ENCODE results near the gene EEIG2. TPM values are rescaled to one million over a fixed set of nuclear protein-coding genes. Genes with fewer than 3 reads are reported as not detected.
A peak's percentile ranks its signal among the peaks of the same experiment; 100 is the strongest.

The EEIG2 gene
- total and polyA plus RNA-seq, 9 of the 15 experiments (the other 6 are each of a cell fraction or from before 2014, with no cell fraction given): 6.1 to 26.9 (median 15.2) TPM

DNA sequence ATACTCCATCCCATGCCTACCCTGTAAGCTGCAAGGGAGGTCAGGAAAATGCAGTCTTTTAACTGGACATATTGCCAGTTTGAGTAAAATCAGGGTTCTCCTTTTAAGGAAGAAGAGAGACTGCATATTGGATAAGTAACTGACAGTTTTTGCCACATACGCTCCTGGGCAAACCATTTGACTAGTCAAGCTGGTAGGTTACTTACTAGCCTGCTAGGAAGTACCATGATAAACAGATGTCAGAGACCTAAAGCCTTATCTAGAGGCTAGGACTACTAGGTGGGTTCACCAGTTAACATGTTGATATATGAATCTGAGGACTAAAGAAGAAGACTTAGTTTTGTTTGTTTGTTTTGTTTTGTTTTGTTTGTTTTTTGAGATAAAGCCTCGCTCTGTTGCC is 33.5 kb downstream of the EEIG2 start:
- FAIRE-seq (no peak), DNase-seq (ENCODE audit: extremely low read depth in 1 of 4, low spot score in 3 of 4) (no peak), ATAC-seq (no peak)
- in situ Hi-C loops (cut with MboI): no loop called here
- Histone ChIP-seq H3K9me1 (ENCODE audit: control insufficient read depth, insufficient read depth, low read length) (no peaks in the 10 kb centered on the region), H3K79me2 (ENCODE audit: control insufficient read depth, insufficient read depth, low read length) (peaks cover 15% of the 10 kb centered on the region), H3K4me3 (no peak overlapping the region), H3K9ac (ENCODE audit: insufficient read depth in 1 of 2, low read depth in 2 of 2, low read length in 2 of 2) (no peak overlapping the region), H4K20me1 (replicated peaks; ENCODE audit: control insufficient read depth, insufficient read depth, low read length) (peaks cover 4% of the 10 kb centered on the region), H3K36me3 (ENCODE audit: control insufficient read depth, insufficient read depth, low read length) (no peaks in the 10 kb centered on the region), H2AFZ (ENCODE audit: low read depth, low read length) (no peak overlapping the region), H3K4me2 (ENCODE audit: insufficient read depth, low read length) (no peak overlapping the region), H3K27me3 (ENCODE audit: control insufficient read depth in 2 of 2, insufficient read depth in 2 of 2, low read length in 2 of 2) (no peaks in the 10 kb centered on the region), H3K9me3 (replicated peaks; ENCODE audit: control insufficient read depth, insufficient read depth, low read depth, low read length) (no peaks in the 10 kb centered on the region), H3K4me1 (replicated peaks in 1 of 2; ENCODE audit: control insufficient read depth in 2 of 2, insufficient read depth in 2 of 2, low read length in 2 of 2) (peaks cover 0 to 5% of the 10 kb centered on the region in 2 experiments; a peak in 3 of 5 replicates), H3K27ac (ENCODE audit: extremely low read depth, low read depth, low read length) (no peak overlapping the region)
- WGBS (ENCODE audit: insufficient coverage, low coverage, missing lambda C conversion rate): 65% methylated on average over 2 of the region's 2 CpGs
- no TSS peak for BruUV-seq (replicated peaks)
- intact Hi-C loops (cut with micrococcal nuclease): no loop called here
- ChIA-PET CTCF (ENCODE audit: low intra/inter-chr PET ratio) (no interaction called here), POLR2A (interaction anchor here (0.7 to 1.2 kb wide), 2 partner anchors 9 to 18 kb away, joined by 3 read pairs; no protein-coding TSS in a partner anchor)
- TF ChIP-seq ZNF253 (CRISPR knock-in tag; conservative IDR thresholded peaks at IDR 0.05) (no peak), ELF2 (CRISPR knock-in tag; IDR thresholded peaks at IDR 0.05) (no peak), JUNB (CRISPR knock-in tag; conservative IDR thresholded peaks at IDR 0.05) (no peak)
- TF ChIP-seq, protein P1, sequence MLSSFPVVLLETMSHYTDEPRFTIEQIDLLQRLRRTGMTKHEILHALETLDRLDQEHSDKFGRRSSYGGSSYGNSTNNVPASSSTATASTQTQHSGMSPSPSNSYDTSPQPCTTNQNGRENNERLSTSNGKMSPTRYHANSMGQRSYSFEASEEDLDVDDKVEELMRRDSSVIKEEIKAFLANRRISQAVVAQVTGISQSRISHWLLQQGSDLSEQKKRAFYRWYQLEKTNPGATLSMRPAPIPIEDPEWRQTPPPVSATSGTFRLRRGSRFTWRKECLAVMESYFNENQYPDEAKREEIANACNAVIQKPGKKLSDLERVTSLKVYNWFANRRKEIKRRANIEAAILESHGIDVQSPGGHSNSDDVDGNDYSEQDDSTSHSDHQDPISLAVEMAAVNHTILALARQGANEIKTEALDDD (IDR thresholded peaks at IDR 0.05): peak; percentile 93

DNA sequence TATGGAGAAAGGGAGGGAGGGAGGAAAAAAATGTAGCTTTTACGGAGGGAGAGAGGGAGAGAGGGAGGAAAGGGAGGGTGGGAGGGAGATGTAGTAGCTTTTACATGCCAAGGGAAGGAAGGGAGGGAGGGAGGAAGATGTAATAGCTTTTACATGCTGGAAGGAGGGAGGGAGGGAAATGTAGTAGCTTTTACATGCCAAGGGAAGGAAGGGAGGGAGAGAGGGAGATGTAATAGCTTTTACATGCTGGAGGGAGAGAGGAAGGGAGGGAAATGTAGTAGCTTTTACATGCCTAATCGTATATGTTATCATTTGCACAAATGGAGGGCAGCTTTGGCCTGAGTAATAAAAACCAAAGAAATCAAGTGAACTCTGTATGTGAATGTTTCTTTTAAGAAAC is 35.6 kb downstream of the EEIG2 start:
- BruUV-seq (replicated peaks): no TSS peak
- ATAC-seq: no peak
- Histone ChIP-seq H3K4me1 (replicated peaks in 1 of 2; ENCODE audit: control insufficient read depth in 2 of 2, insufficient read depth in 2 of 2, low read length in 2 of 2) (peaks cover 0 to 11% of the 10 kb centered on the region in 2 experiments; a peak in 3 of 5 replicates), H3K9ac (ENCODE audit: insufficient read depth in 1 of 2, low read depth in 2 of 2, low read length in 2 of 2) (no peak overlapping the region), H3K27me3 (ENCODE audit: control insufficient read depth in 2 of 2, insufficient read depth in 2 of 2, low read length in 2 of 2) (no peaks in the 10 kb centered on the region), H3K36me3 (ENCODE audit: control insufficient read depth, insufficient read depth, low read length) (0 out of 3 replicates have a peak, but pooled peaks cover under 1% of the 10 kb centered on the region), H3K27ac (ENCODE audit: extremely low read depth, low read depth, low read length) (no peak overlapping the region), H3K9me3 (replicated peaks; ENCODE audit: control insufficient read depth, insufficient read depth, low read depth, low read length) (no peaks in the 10 kb centered on the region), H2AFZ (ENCODE audit: low read depth, low read length) (no peak overlapping the region), H3K4me2 (ENCODE audit: insufficient read depth, low read length) (no peak overlapping the region), H3K79me2 (ENCODE audit: control insufficient read depth, insufficient read depth, low read length) (peaks cover 5% of the 10 kb centered on the region; the same call in 1 of the 3 replicates), H3K4me3 (no peak overlapping the region), H3K9me1 (ENCODE audit: control insufficient read depth, insufficient read depth, low read length) (no peaks in the 10 kb centered on the region), H4K20me1 (replicated peaks; ENCODE audit: control insufficient read depth, insufficient read depth, low read length) (peaks cover 4% of the 10 kb centered on the region)
- POLR2A ChIA-PET: interaction anchor here (0.6 to 1.6 kb wide), 3 partner anchors 12 to 562 kb away, joined by 3 to 5 read pairs (median 3); partner anchors contain the start of gene EEIG2
- in situ Hi-C loops (cut with MboI): no loop called here
- intact Hi-C loops (cut with micrococcal nuclease): no loop called here
- CTCF ChIA-PET (ENCODE audit: low intra/inter-chr PET ratio): no interaction called here
- FAIRE-seq: no peak
- no peak for DNase-seq (ENCODE audit: extremely low read depth in 1 of 4, low spot score in 3 of 4)
- no peak for TF ChIP-seq ZNF778 (CRISPR knock-in tag; IDR thresholded peaks at IDR 0.05)
- TF ChIP-seq, protein P2, sequence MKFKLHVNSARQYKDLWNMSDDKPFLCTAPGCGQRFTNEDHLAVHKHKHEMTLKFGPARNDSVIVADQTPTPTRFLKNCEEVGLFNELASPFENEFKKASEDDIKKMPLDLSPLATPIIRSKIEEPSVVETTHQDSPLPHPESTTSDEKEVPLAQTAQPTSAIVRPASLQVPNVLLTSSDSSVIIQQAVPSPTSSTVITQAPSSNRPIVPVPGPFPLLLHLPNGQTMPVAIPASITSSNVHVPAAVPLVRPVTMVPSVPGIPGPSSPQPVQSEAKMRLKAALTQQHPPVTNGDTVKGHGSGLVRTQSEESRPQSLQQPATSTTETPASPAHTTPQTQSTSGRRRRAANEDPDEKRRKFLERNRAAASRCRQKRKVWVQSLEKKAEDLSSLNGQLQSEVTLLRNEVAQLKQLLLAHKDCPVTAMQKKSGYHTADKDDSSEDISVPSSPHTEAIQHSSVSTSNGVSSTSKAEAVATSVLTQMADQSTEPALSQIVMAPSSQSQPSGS (CRISPR knock-in tag; IDR thresholded peaks at IDR 0.05): no peak
- TF ChIP-seq PURB (CRISPR knock-in tag; IDR thresholded peaks at IDR 0.05; ENCODE audit: low read depth): no peak
- WGBS (ENCODE audit: insufficient coverage, low coverage, missing lambda C conversion rate): 33% methylated on average over 1 of the region's 2 CpGs

Data from K562 (cell line).